ENCODE data around the gene OAF. TPM values are rescaled to one million over a fixed set of nuclear protein-coding genes. Genes with fewer than 3 reads are reported as not detected.

OAF gene
- total RNA-seq, 1 experiment from 2014 or later: 97.1 TPM

DNA sequence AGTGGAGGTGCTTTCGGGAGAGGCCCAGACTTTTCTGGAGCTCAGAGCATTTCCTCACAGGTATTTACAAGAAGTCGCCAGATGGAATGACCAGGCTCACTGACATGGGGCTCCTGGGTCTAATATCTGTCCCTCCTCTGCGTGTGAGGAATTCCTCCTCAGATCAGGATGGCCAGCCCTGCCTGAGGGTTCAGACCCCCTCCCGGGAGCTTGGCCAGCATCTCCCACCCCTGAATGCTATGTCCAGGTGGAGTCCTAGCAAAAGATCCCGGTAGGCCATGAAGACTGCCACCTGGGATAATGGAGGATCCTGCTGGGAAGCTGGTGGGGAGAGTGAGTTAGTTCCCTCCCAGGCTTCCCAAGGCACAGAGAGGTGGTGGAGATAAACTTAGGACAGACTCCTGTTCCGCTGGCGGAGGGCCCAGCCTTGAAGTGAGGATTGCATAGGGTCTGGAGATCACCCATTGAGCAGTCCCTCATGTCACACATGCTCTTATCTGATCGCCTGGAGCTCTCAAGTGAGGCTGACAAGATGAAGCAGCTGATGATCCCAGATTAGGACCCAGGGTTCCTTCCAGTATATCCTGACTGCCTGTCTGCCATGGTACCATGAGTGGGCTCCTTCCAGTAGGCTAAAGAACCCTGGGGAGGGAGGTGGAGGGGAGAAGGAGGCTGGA lies 5.7 kb downstream of the OAF start:
- H3K9me3 ChIP-seq (ENCODE audit: low read length): no peaks in the 10 kb centered on the region
- CTCF ChIA-PET: no interaction called here
- DNase-seq (no peak), ATAC-seq (no peak)
- no peaks in the 10 kb centered on the region for H3K9me2 ChIP-seq (replicated peaks; ENCODE audit: low read length)
- BruUV-seq (replicated peaks): no TSS peak
- no peak overlapping the region for H3K27ac ChIP-seq (ENCODE audit: low read length)
- POLR2A ChIA-PET (ENCODE audit: unreplicated experiment): no interaction called here
- no peak overlapping the region for H3K4me3 ChIP-seq (ENCODE audit: low read length)
- H3K79me2 ChIP-seq (ENCODE audit: low read length): peaks cover 43% of the 10 kb centered on the region
- H4K20me1 ChIP-seq (ENCODE audit: low read length): peaks cover 24% of the 10 kb centered on the region; the same call in 1 of the 2 replicates
- H2AFZ ChIP-seq (ENCODE audit: low read length): no peak overlapping the region
- no peaks in the 10 kb centered on the region for H3F3A ChIP-seq (ENCODE audit: low read length, unreplicated experiment)
- H3K9ac ChIP-seq (ENCODE audit: low read length): no peak overlapping the region
- H3K27me3 ChIP-seq (ENCODE audit: low read length): no peaks in the 10 kb centered on the region
- no peak overlapping the region for H3K4me2 ChIP-seq (ENCODE audit: low read length)
- peaks cover 44% of the 10 kb centered on the region for H3K4me1 ChIP-seq (ENCODE audit: insufficient read depth, low read length)
- intact Hi-C loops (cut with micrococcal nuclease): no loop called here
- TF ChIP-seq, protein P1, sequence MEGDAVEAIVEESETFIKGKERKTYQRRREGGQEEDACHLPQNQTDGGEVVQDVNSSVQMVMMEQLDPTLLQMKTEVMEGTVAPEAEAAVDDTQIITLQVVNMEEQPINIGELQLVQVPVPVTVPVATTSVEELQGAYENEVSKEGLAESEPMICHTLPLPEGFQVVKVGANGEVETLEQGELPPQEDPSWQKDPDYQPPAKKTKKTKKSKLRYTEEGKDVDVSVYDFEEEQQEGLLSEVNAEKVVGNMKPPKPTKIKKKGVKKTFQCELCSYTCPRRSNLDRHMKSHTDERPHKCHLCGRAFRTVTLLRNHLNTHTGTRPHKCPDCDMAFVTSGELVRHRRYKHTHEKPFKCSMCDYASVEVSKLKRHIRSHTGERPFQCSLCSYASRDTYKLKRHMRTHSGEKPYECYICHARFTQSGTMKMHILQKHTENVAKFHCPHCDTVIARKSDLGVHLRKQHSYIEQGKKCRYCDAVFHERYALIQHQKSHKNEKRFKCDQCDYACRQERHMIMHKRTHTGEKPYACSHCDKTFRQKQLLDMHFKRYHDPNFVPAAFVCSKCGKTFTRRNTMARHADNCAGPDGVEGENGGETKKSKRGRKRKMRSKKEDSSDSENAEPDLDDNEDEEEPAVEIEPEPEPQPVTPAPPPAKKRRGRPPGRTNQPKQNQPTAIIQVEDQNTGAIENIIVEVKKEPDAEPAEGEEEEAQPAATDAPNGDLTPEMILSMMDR (conservative IDR thresholded peaks at IDR 0.05; ENCODE audit: low read depth, low read length): no peak
- TF ChIP-seq EZH2phosphoT487 (IDR thresholded peaks at IDR 0.05; ENCODE audit: borderline replicate concordance, low read length) (no peak), EZH2 (IDR thresholded peaks at IDR 0.05; ENCODE audit: low read length, unreplicated experiment) (no peak)
- peaks cover 10% of the 10 kb centered on the region for H3K36me3 ChIP-seq (ENCODE audit: low read depth, low read length)

DNA sequence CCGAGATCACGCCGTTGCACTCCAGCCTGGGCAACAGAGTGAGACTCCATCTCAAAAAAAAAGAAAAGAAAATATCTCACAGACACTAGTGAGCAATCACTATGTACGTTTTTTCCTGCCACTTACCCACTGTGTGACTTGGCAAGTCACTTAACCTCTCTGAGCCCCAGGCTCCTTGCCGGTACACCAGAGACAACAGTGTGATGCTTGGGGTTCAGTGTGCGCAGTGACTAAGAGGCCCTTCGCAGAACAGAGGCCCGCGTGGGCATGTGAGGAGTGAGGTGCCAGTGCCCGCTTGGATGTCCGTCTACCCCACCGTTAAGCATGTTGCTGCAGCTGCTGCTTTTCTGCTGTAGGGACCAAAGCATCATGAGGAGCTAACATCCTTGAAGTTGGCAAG lies 6.7 kb downstream of the OAF start:
- H3K9me3 ChIP-seq (ENCODE audit: low read length): no peaks in the 10 kb centered on the region
- H3K4me3 ChIP-seq (ENCODE audit: low read length): no peak overlapping the region
- TF ChIP-seq, protein P1 (conservative IDR thresholded peaks at IDR 0.05; ENCODE audit: low read depth, low read length): no peak
- no peak for TF ChIP-seq EZH2 (IDR thresholded peaks at IDR 0.05; ENCODE audit: low read length, unreplicated experiment)
- TF ChIP-seq EZH2phosphoT487 (IDR thresholded peaks at IDR 0.05; ENCODE audit: borderline replicate concordance, low read length): no peak
- no peaks in the 10 kb centered on the region for H3K9me2 ChIP-seq (replicated peaks; ENCODE audit: low read length)
- H3K36me3 ChIP-seq (ENCODE audit: low read depth, low read length): peaks cover 10% of the 10 kb centered on the region
- H3K27me3 ChIP-seq (ENCODE audit: low read length): no peaks in the 10 kb centered on the region
- ChIA-PET CTCF (no interaction called here), POLR2A (ENCODE audit: unreplicated experiment) (no interaction called here)
- H3K4me2 ChIP-seq (ENCODE audit: low read length): no peak overlapping the region
- ATAC-seq: no peak
- H3K9ac ChIP-seq (ENCODE audit: low read length): no peak overlapping the region
- H3K27ac ChIP-seq (ENCODE audit: low read length): no peak overlapping the region
- BruUV-seq (replicated peaks): no TSS peak
- peaks cover 42% of the 10 kb centered on the region for H3K4me1 ChIP-seq (ENCODE audit: insufficient read depth, low read length)
- no peaks in the 10 kb centered on the region for H3F3A ChIP-seq (ENCODE audit: low read length, unreplicated experiment)
- peaks cover 35% of the 10 kb centered on the region for H3K79me2 ChIP-seq (ENCODE audit: low read length)
- intact Hi-C loops (cut with micrococcal nuclease): no loop called here
- H4K20me1 ChIP-seq (ENCODE audit: low read length): peaks cover 22% of the 10 kb centered on the region; the same call in 1 of the 2 replicates
- DNase-seq: no peak
- H2AFZ ChIP-seq (ENCODE audit: low read length): no peak overlapping the region

GRCh38 chr11:120217941-120218694 lies 7.3 kb downstream of the OAF start:
- ATAC-seq (no peak), DNase-seq (no peak)
- no TSS peak for BruUV-seq (replicated peaks)
- ChIA-PET POLR2A (ENCODE audit: unreplicated experiment) (no interaction called here), CTCF (no interaction called here)
- H3K4me2 ChIP-seq (ENCODE audit: low read length): no peak overlapping the region
- H3K9ac ChIP-seq (ENCODE audit: low read length): no peak overlapping the region
- peaks cover 29% of the 10 kb centered on the region for H3K79me2 ChIP-seq (ENCODE audit: low read length)
- no peak overlapping the region for H3K4me3 ChIP-seq (ENCODE audit: low read length)
- H3K36me3 ChIP-seq (ENCODE audit: low read depth, low read length): peaks cover 10% of the 10 kb centered on the region
- no peaks in the 10 kb centered on the region for H3K9me3 ChIP-seq (ENCODE audit: low read length)
- peaks cover 36% of the 10 kb centered on the region for H3K4me1 ChIP-seq (ENCODE audit: insufficient read depth, low read length)
- no peak overlapping the region for H3K27ac ChIP-seq (ENCODE audit: low read length)
- H3K27me3 ChIP-seq (ENCODE audit: low read length): no peaks in the 10 kb centered on the region
- H4K20me1 ChIP-seq (ENCODE audit: low read length): peaks cover 16% of the 10 kb centered on the region; the same call in 1 of the 2 replicates
- intact Hi-C loops (cut with micrococcal nuclease): no loop called here
- no peaks in the 10 kb centered on the region for H3K9me2 ChIP-seq (replicated peaks; ENCODE audit: low read length)
- no peaks in the 10 kb centered on the region for H3F3A ChIP-seq (ENCODE audit: low read length, unreplicated experiment)
- no peak overlapping the region for H2AFZ ChIP-seq (ENCODE audit: low read length)
- TF ChIP-seq, protein P1 (conservative IDR thresholded peaks at IDR 0.05; ENCODE audit: low read depth, low read length): no peak
- no peak for TF ChIP-seq EZH2 (IDR thresholded peaks at IDR 0.05; ENCODE audit: low read length, unreplicated experiment)
- TF ChIP-seq EZH2phosphoT487 (IDR thresholded peaks at IDR 0.05; ENCODE audit: borderline replicate concordance, low read length): no peak
